ENCODE data around the gene LRRC2.

Gene LRRC2

GRCh38 chr3:46517784-46518181, 48.3 kb downstream of the LRRC2 start:
- no peaks in the 10 kb centered on the region for H3K9me3 ChIP-seq (ENCODE audit: control insufficient read depth, low read length)
- no peaks in the 10 kb centered on the region for H3K27me3 ChIP-seq (replicated peaks; ENCODE audit: control insufficient read depth, insufficient read depth, low read length, poor library complexity, severe bottlenecking)
- no peaks in the 10 kb centered on the region for H3K36me3 ChIP-seq (ENCODE audit: control insufficient read depth, insufficient read depth, low read length)
- no peak overlapping the region for H3K4me3 ChIP-seq (ENCODE audit: insufficient read depth, low read depth, low read length, poor library complexity, severe bottlenecking)
- H3K27ac ChIP-seq (ENCODE audit: insufficient read depth, low read length, poor library complexity, severe bottlenecking) = no peak overlapping the region
- no peak for DNase-seq
- H3K4me1 ChIP-seq (ENCODE audit: control insufficient read depth, insufficient read depth, low read length, poor library complexity, severe bottlenecking) = no peaks in the 10 kb centered on the region

- Histone ChIP-seq H3K36me3 (ENCODE audit: control insufficient read depth, insufficient read depth, low read length) (no peaks in the 10 kb centered on the region), H3K4me1 (ENCODE audit: control insufficient read depth, insufficient read depth, low read length, poor library complexity, severe bottlenecking) (no peaks in the 10 kb centered on the region), H3K27ac (ENCODE audit: insufficient read depth, low read length, poor library complexity, severe bottlenecking) (no peak overlapping the region), H3K4me3 (ENCODE audit: insufficient read depth, low read depth, low read length, poor library complexity, severe bottlenecking) (no peak overlapping the region), H3K27me3 (replicated peaks; ENCODE audit: control insufficient read depth, insufficient read depth, low read length, poor library complexity, severe bottlenecking) (no peaks in the 10 kb centered on the region), H3K9me3 (ENCODE audit: control insufficient read depth, low read length) (no peaks in the 10 kb centered on the region)
- no peak for DNase-seq
Observed at GRCh38 chr3:46517016-46517783, 48.9 kb downstream of the LRRC2 start.

- Histone ChIP-seq H3K4me1 (ENCODE audit: control insufficient read depth, insufficient read depth, low read length, poor library complexity, severe bottlenecking) (no peaks in the 10 kb centered on the region), H3K36me3 (ENCODE audit: control insufficient read depth, insufficient read depth, low read length) (no peaks in the 10 kb centered on the region), H3K4me3 (ENCODE audit: insufficient read depth, low read depth, low read length, poor library complexity, severe bottlenecking) (no peak overlapping the region), H3K27me3 (replicated peaks; ENCODE audit: control insufficient read depth, insufficient read depth, low read length, poor library complexity, severe bottlenecking) (no peaks in the 10 kb centered on the region), H3K9me3 (ENCODE audit: control insufficient read depth, low read length) (no peaks in the 10 kb centered on the region), H3K27ac (ENCODE audit: insufficient read depth, low read length, poor library complexity, severe bottlenecking) (no peak overlapping the region)
- DNase-seq = no peak
Observed at GRCh38 chr3:46516521-46516920, 49.6 kb downstream of the LRRC2 start.

GRCh38 chr3:46512191-46512749, 53.8 kb downstream of the LRRC2 start:
- Histone ChIP-seq H3K4me1 (ENCODE audit: control insufficient read depth, insufficient read depth, low read length, poor library complexity, severe bottlenecking) (no peaks in the 10 kb centered on the region), H3K9me3 (ENCODE audit: control insufficient read depth, low read length) (no peaks in the 10 kb centered on the region), H3K4me3 (ENCODE audit: insufficient read depth, low read depth, low read length, poor library complexity, severe bottlenecking) (no peak overlapping the region), H3K27ac (ENCODE audit: insufficient read depth, low read length, poor library complexity, severe bottlenecking) (no peak overlapping the region), H3K27me3 (replicated peaks; ENCODE audit: control insufficient read depth, insufficient read depth, low read length, poor library complexity, severe bottlenecking) (no peaks in the 10 kb centered on the region), H3K36me3 (ENCODE audit: control insufficient read depth, insufficient read depth, low read length) (no peaks in the 10 kb centered on the region)
- no peak for DNase-seq

GRCh38 chr3:46509661-46510187, 56.4 kb downstream of the LRRC2 start:
- Histone ChIP-seq H3K4me1 (ENCODE audit: control insufficient read depth, insufficient read depth, low read length, poor library complexity, severe bottlenecking) (no peaks in the 10 kb centered on the region), H3K27me3 (replicated peaks; ENCODE audit: control insufficient read depth, insufficient read depth, low read length, poor library complexity, severe bottlenecking) (no peaks in the 10 kb centered on the region), H3K27ac (ENCODE audit: insufficient read depth, low read length, poor library complexity, severe bottlenecking) (no peak overlapping the region), H3K9me3 (ENCODE audit: control insufficient read depth, low read length) (no peaks in the 10 kb centered on the region), H3K4me3 (ENCODE audit: insufficient read depth, low read depth, low read length, poor library complexity, severe bottlenecking) (no peak overlapping the region), H3K36me3 (ENCODE audit: control insufficient read depth, insufficient read depth, low read length) (no peaks in the 10 kb centered on the region)
- no peak for DNase-seq

- no peaks in the 10 kb centered on the region for H3K4me1 ChIP-seq (ENCODE audit: control insufficient read depth, insufficient read depth, low read length, poor library complexity, severe bottlenecking)
- H3K27ac ChIP-seq (ENCODE audit: insufficient read depth, low read length, poor library complexity, severe bottlenecking) = no peak overlapping the region
- no peaks in the 10 kb centered on the region for H3K9me3 ChIP-seq (ENCODE audit: control insufficient read depth, low read length)
- H3K27me3 ChIP-seq (replicated peaks; ENCODE audit: control insufficient read depth, insufficient read depth, low read length, poor library complexity, severe bottlenecking) = no peaks in the 10 kb centered on the region
- no peak for DNase-seq
- no peaks in the 10 kb centered on the region for H3K36me3 ChIP-seq (ENCODE audit: control insufficient read depth, insufficient read depth, low read length)
- H3K4me3 ChIP-seq (ENCODE audit: insufficient read depth, low read depth, low read length, poor library complexity, severe bottlenecking) = no peak overlapping the region
Observed at GRCh38 chr3:46508850-46509591, 57.1 kb downstream of the LRRC2 start.

GRCh38 chr3:46506526-46506925, 59.6 kb downstream of the LRRC2 start:
- Histone ChIP-seq H3K27me3 (replicated peaks; ENCODE audit: control insufficient read depth, insufficient read depth, low read length, poor library complexity, severe bottlenecking) (no peaks in the 10 kb centered on the region), H3K27ac (ENCODE audit: insufficient read depth, low read length, poor library complexity, severe bottlenecking) (no peak overlapping the region), H3K4me3 (ENCODE audit: insufficient read depth, low read depth, low read length, poor library complexity, severe bottlenecking) (no peak overlapping the region), H3K9me3 (ENCODE audit: control insufficient read depth, low read length) (no peaks in the 10 kb centered on the region), H3K36me3 (ENCODE audit: control insufficient read depth, insufficient read depth, low read length) (no peaks in the 10 kb centered on the region), H3K4me1 (ENCODE audit: control insufficient read depth, insufficient read depth, low read length, poor library complexity, severe bottlenecking) (no peaks in the 10 kb centered on the region)
- no peak for DNase-seq

- DNase-seq = no peak
- H3K9me3 ChIP-seq (ENCODE audit: control insufficient read depth, low read length) = no peaks in the 10 kb centered on the region
- H3K27me3 ChIP-seq (replicated peaks; ENCODE audit: control insufficient read depth, insufficient read depth, low read length, poor library complexity, severe bottlenecking) = no peaks in the 10 kb centered on the region
- H3K4me1 ChIP-seq (ENCODE audit: control insufficient read depth, insufficient read depth, low read length, poor library complexity, severe bottlenecking) = no peaks in the 10 kb centered on the region
- no peak overlapping the region for H3K27ac ChIP-seq (ENCODE audit: insufficient read depth, low read length, poor library complexity, severe bottlenecking)
- H3K4me3 ChIP-seq (ENCODE audit: insufficient read depth, low read depth, low read length, poor library complexity, severe bottlenecking) = no peak overlapping the region
- no peaks in the 10 kb centered on the region for H3K36me3 ChIP-seq (ENCODE audit: control insufficient read depth, insufficient read depth, low read length)
Observed at GRCh38 chr3:46505953-46506352, 60.1 kb downstream of the LRRC2 start.

GRCh38 chr3:46504789-46505188, 61.3 kb downstream of the LRRC2 start:
- Histone ChIP-seq H3K4me1 (ENCODE audit: control insufficient read depth, insufficient read depth, low read length, poor library complexity, severe bottlenecking) (no peaks in the 10 kb centered on the region), H3K9me3 (ENCODE audit: control insufficient read depth, low read length) (no peaks in the 10 kb centered on the region), H3K36me3 (ENCODE audit: control insufficient read depth, insufficient read depth, low read length) (no peaks in the 10 kb centered on the region), H3K4me3 (ENCODE audit: insufficient read depth, low read depth, low read length, poor library complexity, severe bottlenecking) (no peak overlapping the region), H3K27me3 (replicated peaks; ENCODE audit: control insufficient read depth, insufficient read depth, low read length, poor library complexity, severe bottlenecking) (no peaks in the 10 kb centered on the region), H3K27ac (ENCODE audit: insufficient read depth, low read length, poor library complexity, severe bottlenecking) (no peak overlapping the region)
- no peak for DNase-seq

All from effector memory CD4-positive, alpha-beta T cell (primary cell).